Measurements from ENCODE around the gene IL19. TPM values are rescaled to one million over a fixed set of nuclear protein-coding genes. Genes with fewer than 3 reads are reported as not detected.

Gene IL19
- total and polyA plus RNA-seq, 9 of the 15 experiments (the other 6 are each of a cell fraction or from before 2014, with no cell fraction given): not detected

DNA sequence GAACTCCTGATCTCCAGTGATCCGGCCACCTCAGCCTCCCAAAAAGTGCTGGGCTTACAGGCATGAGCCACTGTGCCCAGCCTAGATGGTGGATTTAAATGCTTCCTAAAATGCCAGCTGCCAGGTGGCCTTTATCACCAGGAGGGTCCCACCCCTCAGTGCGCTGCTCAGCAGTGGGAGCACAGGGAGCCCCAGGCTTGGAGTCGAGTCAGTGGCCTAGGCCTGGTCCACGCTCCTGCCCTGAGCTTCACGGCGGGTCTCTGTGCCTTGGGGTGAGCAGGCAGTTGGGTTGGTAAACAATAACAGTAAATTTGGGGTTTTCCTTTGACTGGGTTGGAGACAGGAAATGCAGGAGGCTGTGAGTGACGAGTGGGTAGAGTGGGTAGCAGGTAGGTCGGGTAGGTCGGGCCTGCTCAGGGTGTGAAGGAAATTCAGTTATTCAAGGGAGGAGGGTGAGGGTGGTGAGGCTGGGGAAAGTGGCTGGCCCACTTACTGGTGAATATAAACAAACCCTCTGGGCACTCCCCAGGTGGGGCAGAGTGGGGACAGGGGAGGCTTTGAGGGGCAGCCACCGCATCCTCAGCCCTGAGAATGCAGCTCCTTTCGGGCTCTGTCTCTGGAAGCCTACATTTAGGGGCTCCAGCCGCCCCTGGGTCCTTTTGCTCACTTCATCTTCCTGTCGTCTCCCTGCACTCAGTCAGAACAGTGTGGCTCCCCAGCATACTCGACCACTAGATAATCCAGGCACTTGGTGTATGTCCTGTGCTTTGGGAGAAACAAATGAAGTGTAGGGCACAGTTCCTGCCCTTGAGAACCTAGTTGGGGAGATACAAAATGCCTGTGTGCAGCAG lies 33.5 kb upstream of the IL19 start (continued):
- TF ChIP-seq, protein P1, sequence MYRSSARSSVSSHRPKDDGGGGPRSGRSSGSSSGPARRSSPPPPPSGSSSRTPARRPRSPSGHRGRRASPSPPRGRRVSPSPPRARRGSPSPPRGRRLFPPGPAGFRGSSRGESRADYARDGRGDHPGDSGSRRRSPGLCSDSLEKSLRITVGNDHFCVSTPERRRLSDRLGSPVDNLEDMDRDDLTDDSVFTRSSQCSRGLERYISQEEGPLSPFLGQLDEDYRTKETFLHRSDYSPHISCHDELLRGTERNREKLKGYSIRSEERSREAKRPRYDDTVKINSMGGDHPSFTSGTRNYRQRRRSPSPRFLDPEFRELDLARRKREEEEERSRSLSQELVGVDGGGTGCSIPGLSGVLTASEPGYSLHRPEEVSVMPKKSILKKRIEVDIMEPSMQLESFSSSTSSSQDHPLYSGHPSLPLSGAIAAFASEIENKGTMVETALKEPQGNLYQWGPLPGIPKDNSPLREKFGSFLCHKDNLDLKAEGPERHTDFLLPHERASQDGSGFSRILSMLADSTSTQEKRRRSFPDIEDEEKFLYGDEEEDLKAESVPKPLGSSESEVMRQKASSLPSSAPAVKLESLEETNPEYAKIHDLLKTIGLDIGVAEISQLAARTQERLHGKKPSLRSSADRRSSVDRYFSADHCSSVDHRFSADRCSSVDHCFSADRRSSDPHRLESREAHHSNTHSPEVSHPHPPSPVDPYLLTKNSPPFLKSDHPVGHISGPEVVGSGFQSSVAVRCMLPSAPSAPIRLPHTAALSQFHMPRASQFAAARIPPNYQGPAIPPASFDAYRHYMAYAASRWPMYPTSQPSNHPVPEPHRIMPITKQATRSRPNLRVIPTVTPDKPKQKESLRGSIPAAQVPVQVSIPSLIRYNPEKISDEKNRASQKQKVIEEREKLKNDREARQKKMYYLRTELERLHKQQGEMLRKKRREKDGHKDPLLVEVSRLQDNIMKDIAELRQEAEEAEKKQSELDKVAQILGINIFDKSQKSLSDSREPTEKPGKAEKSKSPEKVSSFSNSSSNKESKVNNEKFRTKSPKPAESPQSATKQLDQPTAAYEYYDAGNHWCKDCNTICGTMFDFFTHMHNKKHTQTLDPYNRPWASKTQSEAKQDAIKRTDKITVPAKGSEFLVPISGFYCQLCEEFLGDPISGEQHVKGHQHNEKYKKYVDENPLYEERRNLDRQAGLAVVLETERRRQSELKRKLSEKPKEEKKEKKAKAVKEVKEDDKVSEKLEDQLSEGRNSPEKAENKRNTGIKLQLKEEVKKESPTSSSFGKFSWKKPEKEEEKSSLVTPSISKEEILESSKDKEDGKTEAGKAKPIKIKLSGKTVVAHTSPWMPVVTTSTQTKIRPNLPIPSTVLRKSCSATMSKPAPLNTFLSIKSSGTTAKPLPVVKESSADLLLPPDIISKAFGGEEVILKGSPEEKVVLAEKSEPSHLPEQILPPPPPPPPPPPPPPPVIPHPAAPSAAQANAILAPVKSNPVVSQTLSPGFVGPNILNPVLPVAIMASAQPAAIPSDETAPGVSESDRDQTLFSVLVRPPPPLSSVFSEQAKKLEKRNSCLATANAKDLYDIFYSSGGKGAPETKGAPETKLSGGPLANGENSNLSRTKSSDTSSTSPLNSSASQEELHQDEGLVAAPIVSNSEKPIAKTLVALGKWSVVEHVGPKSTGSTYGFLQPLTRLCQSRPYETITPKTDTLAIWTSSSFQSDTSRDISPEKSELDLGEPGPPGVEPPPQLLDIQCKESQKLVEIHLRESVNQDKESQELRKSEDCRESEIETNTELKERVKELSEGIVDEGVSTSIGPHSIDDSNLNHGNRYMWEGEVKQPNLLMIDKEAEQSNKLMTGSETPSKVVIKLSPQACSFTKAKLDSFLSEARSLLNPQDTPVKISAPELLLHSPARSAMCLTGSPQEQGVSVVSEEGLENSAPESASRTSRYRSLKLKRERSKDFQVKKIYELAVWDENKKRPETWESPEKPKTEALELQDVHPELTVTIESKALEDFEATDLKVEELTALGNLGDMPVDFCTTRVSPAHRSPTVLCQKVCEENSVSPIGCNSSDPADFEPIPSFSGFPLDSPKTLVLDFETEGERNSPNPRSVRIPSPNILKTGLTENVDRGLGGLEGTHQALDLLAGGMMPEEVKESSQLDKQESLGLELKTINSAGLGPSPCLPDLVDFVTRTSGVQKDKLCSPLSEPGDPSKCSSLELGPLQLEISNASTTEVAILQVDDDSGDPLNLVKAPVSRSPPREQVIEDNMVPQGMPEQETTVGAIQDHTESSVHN (IDR thresholded peaks at IDR 0.05; ENCODE audit: borderline replicate concordance in 1 of 2, low read depth in 1 of 2): no peak
- TF ChIP-seq MEIS2 (IDR thresholded peaks at IDR 0.05; ENCODE audit: partially characterized antibody) (no peak), RBM25 (IDR thresholded peaks at IDR 0.05; ENCODE audit: low read depth, low read length, severe bottlenecking) (no peak), ZNF174 (CRISPR knock-in tag; IDR thresholded peaks at IDR 0.05) (no peak), CREM (IDR thresholded peaks at IDR 0.05; ENCODE audit: low read depth) (no peak), ZBTB1 (CRISPR knock-in tag; IDR thresholded peaks at IDR 0.05; ENCODE audit: borderline replicate concordance, low read depth) (no peak), HMG20B (CRISPR knock-in tag; IDR thresholded peaks at IDR 0.05) (no peak), HMGN3 (IDR thresholded peaks at IDR 0.05; ENCODE audit: borderline replicate concordance, extremely low read depth, insufficient read length, low read depth, low read length) (no peak)
- TF ChIP-seq, protein P2, sequence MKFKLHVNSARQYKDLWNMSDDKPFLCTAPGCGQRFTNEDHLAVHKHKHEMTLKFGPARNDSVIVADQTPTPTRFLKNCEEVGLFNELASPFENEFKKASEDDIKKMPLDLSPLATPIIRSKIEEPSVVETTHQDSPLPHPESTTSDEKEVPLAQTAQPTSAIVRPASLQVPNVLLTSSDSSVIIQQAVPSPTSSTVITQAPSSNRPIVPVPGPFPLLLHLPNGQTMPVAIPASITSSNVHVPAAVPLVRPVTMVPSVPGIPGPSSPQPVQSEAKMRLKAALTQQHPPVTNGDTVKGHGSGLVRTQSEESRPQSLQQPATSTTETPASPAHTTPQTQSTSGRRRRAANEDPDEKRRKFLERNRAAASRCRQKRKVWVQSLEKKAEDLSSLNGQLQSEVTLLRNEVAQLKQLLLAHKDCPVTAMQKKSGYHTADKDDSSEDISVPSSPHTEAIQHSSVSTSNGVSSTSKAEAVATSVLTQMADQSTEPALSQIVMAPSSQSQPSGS (CRISPR knock-in tag; IDR thresholded peaks at IDR 0.05): no peak
- TF ChIP-seq, protein P3, sequence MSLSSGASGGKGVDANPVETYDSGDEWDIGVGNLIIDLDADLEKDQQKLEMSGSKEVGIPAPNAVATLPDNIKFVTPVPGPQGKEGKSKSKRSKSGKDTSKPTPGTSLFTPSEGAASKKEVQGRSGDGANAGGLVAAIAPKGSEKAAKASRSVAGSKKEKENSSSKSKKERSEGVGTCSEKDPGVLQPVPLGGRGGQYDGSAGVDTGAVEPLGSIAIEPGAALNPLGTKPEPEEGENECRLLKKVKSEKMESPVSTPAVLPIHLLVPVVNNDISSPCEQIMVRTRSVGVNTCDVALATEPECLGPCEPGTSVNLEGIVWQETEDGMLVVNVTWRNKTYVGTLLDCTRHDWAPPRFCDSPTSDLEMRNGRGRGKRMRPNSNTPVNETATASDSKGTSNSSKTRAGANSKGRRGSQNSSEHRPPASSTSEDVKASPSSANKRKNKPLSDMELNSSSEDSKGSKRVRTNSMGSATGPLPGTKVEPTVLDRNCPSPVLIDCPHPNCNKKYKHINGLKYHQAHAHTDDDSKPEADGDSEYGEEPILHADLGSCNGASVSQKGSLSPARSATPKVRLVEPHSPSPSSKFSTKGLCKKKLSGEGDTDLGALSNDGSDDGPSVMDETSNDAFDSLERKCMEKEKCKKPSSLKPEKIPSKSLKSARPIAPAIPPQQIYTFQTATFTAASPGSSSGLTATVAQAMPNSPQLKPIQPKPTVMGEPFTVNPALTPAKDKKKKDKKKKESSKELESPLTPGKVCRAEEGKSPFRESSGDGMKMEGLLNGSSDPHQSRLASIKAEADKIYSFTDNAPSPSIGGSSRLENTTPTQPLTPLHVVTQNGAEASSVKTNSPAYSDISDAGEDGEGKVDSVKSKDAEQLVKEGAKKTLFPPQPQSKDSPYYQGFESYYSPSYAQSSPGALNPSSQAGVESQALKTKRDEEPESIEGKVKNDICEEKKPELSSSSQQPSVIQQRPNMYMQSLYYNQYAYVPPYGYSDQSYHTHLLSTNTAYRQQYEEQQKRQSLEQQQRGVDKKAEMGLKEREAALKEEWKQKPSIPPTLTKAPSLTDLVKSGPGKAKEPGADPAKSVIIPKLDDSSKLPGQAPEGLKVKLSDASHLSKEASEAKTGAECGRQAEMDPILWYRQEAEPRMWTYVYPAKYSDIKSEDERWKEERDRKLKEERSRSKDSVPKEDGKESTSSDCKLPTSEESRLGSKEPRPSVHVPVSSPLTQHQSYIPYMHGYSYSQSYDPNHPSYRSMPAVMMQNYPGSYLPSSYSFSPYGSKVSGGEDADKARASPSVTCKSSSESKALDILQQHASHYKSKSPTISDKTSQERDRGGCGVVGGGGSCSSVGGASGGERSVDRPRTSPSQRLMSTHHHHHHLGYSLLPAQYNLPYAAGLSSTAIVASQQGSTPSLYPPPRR (CRISPR knock-in tag; IDR thresholded peaks at IDR 0.05; ENCODE audit: borderline replicate concordance): no peak

All from K562 (cell line).